Common myeloid progenitor, CD34-positive (primary cell): Measurements from ENCODE around the gene DISC1.

Experiments used
- CTCF ChIA-PET: fragments of 350-600 bp; sonication (Branson Sonifier 250); formaldehyde crosslinking; loops from one replicate; lab custom pipeline; 2021; ENCODE audit warnings: antibody characterized with exemption; lab: Charles Lee
- POLR2A ChIA-PET: fragments of 350-600 bp; sonication (Branson Sonifier 250); formaldehyde crosslinking; loops from one replicate; lab custom pipeline; 2021; ENCODE audit warnings: antibody characterized with exemption; lab: Charles Lee
- DNase-seq, 3 donors: peaks; one replicate each; pipeline versions ENCODE4 v3.0.0 to v3.0.0-alpha.2; 2013
- H3K27ac ChIP-seq, 2 experiments: 1 replicate in 1 of 2; 2 replicates in 1 of 2; pipeline ENCODE4 v1.7.0; 2013; ENCODE audit warnings: inconsistent platforms in 2 of 2, low read length in 2 of 2, mild to moderate bottlenecking in 2 of 2, low read depth in 1 of 2, moderate library complexity in 1 of 2; ENCODE audit not compliant: severe bottlenecking in 2 of 2, insufficient read depth in 1 of 2, poor library complexity in 1 of 2
- H3K27me3 ChIP-seq, 5 experiments: replicated peaks in 2 of 5; 1 replicate in 3 of 5; 2 replicates in 2 of 5; pipeline versions ENCODE4 v1.6.1 to v1.7.0; 2013; ENCODE audit warnings: low read length in 4 of 5, mild to moderate bottlenecking in 2 of 5, moderate library complexity in 2 of 5, inconsistent platforms in 1 of 5; ENCODE audit not compliant: insufficient read depth in 5 of 5, control insufficient read depth in 4 of 5
- H3K36me3 ChIP-seq, 4 experiments: 1 replicate in 2 of 4; 2 replicates in 2 of 4; pipeline versions ENCODE4 v1.6.1 to v1.7.0; 2013; ENCODE audit warnings: low read length in 3 of 4, control low read depth in 1 of 4, mild to moderate bottlenecking in 1 of 4; ENCODE audit not compliant: control insufficient read depth in 4 of 4, insufficient read depth in 4 of 4
- H3K4me1 ChIP-seq, 4 experiments: 1 replicate in 3 of 4; 2 replicates in 1 of 4; pipeline versions ENCODE4 v1.6.1 to v1.7.1; 2013; ENCODE audit warnings: low read length in 3 of 4, mild to moderate bottlenecking in 3 of 4, control low read depth in 1 of 4, inconsistent platforms in 1 of 4, moderate library complexity in 1 of 4; ENCODE audit not compliant: control insufficient read depth in 4 of 4, insufficient read depth in 4 of 4; ENCODE audit errors: control extremely low read depth in 1 of 4
- H3K4me3 ChIP-seq, 7 experiments: 1 replicate in 4 of 7; 2 replicates in 3 of 7; pipeline versions ENCODE4 v1.5.1 to v1.7.0; 2013; ENCODE audit warnings: mild to moderate bottlenecking in 7 of 7, low read length in 6 of 7, moderate library complexity in 6 of 7, inconsistent platforms in 2 of 7, low read depth in 2 of 7, control low read depth in 1 of 7; ENCODE audit not compliant: insufficient read depth in 4 of 7, control insufficient read depth in 1 of 7; ENCODE audit errors: extremely low read depth in 1 of 7
- H3K9me3 ChIP-seq, 5 experiments: 1 replicate in 4 of 5; 2 replicates in 1 of 5; pipeline versions ENCODE4 v1.6.1 to v1.7.1; 2013; ENCODE audit warnings: low read length in 4 of 5, mild to moderate bottlenecking in 2 of 5, inconsistent platforms in 1 of 5, low read depth in 1 of 5, moderate library complexity in 1 of 5; ENCODE audit not compliant: control insufficient read depth in 4 of 5, insufficient read depth in 2 of 5; ENCODE audit errors: control extremely low read depth in 1 of 5
- WGBS: methylation state at CpG from one replicate; pipeline ENCODE4 v1.1.5; 2013; ENCODE audit not compliant: insufficient coverage; 5-methylcytosine and 5-hydroxymethylcytosine counted together

The DISC1 gene

DNA sequence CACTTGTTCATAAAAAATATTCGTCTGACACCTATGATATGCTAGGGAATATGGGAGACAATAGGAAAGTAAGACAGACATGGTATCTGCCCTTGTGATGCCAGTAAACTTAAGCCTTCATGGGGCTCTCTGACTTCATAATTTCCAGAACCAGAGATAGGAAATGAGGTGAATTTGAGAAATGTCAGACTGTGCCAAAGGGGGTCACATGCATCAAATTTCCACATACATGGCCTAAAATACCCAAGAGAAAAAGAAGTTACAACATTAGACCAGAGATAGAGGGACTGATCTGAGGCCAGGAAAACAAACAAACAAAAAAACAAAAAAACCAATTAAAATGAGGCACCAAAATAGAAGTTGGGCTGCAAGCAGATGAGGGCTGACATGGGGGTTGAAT lies 75.7 kb downstream of the DISC1 start:
- ChIA-PET POLR2A (no interaction called here), CTCF (no interaction called here)
- H3K27ac ChIP-seq = no peak overlapping the region

DNA sequence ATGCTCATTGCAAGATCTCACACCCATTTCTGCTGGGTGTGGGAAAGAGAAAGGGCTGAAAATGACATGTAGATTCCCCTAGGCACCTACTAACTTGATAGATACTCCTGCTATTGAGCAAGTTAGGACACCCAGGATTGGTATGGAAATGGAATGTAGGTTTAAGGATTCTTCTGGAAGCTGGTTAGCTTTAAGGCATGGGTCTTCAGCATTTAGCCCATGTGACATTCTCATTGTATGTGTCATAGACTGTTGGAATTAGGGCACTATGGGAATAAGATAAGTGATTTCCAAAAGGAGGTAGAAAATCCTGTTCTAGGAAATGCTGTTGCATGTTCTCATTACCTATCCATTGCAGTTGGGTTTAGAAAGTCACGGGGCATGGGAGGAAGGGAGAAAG lies 76.2 kb downstream of the DISC1 start:
- Histone ChIP-seq H3K27ac (no peak overlapping the region), H3K9me3 (no peaks in the 10 kb centered on the region), H3K27me3 (no peaks in the 10 kb centered on the region), H3K36me3 (peaks cover 4 to 32% (median 19%) of the 10 kb centered on the region in 4 experiments), H3K4me3 (no peak overlapping the region), H3K4me1 (peaks cover 0 to 3% (median 1%) of the 10 kb centered on the region in 4 experiments)
- ChIA-PET CTCF (interaction anchor here (0.6 kb wide), 1 partner anchor 23 kb away, joined by 3 read pairs; no protein-coding TSS in a partner anchor), POLR2A (no interaction called here)
- no peak for DNase-seq
- 100% methylated on average over 1 of the region's 1 CpG for WGBS

More for the DNA sequence above, 75.7 kb downstream of the DISC1 start:
- DNase-seq = no peak
- no peaks in the 10 kb centered on the region for H3K9me3 ChIP-seq
- no CpG with 5 or more reads among the region's 1 CpG for WGBS
- no peaks in the 10 kb centered on the region for H3K27me3 ChIP-seq
- peaks cover 2 to 36% (median 19%) of the 10 kb centered on the region in 4 experiments for H3K36me3 ChIP-seq
- no peak overlapping the region for H3K4me3 ChIP-seq
- H3K4me1 ChIP-seq = peaks cover 0 to 3% (median 1%) of the 10 kb centered on the region in 4 experiments

DNA sequence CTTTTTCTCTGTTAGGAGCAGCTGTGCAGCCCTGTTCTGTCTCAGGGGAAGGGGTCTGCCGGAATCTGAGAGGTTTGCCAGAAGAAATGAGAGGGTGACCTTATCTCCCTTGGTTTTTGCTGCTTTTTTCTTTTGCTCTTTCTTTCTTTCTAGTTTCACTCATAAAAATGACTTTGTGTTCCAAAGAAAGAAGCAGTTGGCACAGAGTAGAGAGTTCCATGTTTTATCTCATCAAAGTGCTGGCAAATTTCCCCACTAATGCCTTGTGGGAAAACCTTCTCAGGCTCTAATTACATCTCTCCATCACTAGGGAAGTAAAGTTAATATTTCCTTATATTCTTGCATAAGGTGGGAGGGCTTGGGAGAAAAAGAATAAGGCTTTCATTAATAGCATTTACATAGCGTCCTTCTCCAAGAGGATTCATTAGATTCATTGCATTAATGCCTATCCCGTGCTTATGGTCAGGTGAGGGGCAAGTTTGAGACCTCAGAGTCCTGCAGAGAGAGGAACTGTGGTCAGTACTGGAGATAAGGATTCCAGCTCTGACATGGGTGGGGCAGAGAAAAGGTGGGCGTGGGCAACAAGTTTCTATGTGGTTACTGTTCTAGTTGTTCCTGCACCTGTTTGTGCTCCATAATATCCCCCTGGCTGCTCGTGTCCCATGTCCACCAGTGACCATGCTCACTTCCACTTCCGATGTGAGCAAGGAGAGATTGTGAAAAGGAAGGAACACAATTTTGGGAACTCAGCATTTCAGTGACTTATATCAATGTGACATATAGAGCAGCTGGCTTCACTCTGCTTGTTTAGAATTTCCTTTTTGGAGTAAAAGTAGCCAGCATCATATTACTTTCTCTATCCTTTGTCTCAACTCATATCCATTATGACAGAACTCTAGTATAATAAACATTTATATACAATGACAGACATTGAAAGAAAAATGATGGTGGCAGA lies 79.5 kb downstream of the DISC1 start:
- WGBS = 95% methylated on average over 3 of the region's 6 CpGs
- no peaks in the 10 kb centered on the region for H3K9me3 ChIP-seq
- H3K27me3 ChIP-seq = no peaks in the 10 kb centered on the region
- POLR2A ChIA-PET = no interaction called here
- H3K36me3 ChIP-seq = peaks cover 4 to 36% (median 17%) of the 10 kb centered on the region in 4 experiments
- H3K4me3 ChIP-seq = no peak overlapping the region
- CTCF ChIA-PET = no interaction called here
- no peak for DNase-seq
- H3K4me1 ChIP-seq = no peaks in the 10 kb centered on the region
- H3K27ac ChIP-seq = no peak overlapping the region

DNA sequence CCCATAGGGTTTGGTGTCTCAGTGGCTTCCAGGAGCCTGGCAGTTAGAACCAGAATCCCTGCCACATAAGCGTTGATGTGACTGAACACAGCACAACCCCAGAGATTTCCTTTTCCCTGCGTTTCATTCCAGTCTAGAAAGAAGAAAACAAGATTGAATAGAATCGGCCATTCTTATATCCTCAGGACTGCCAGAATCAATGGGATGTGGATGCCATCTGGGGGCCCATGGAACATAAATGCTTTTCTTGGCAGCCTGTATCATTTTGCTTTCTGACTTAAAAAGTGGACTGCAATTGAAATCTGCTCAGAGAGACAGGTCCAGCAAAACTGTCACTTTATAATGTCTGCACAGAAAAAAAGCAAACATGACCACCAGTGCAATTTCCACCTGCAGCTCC lies 80.3 kb downstream of the DISC1 start:
- DNase-seq = no peak
- CTCF ChIA-PET = no interaction called here
- H3K4me1 ChIP-seq = no peaks in the 10 kb centered on the region
- H3K4me3 ChIP-seq = no peak overlapping the region
- no peaks in the 10 kb centered on the region for H3K9me3 ChIP-seq
- 100% methylated on average over 2 of the region's 3 CpGs for WGBS
- POLR2A ChIA-PET = no interaction called here
- peaks cover 4 to 36% (median 17%) of the 10 kb centered on the region in 4 experiments for H3K36me3 ChIP-seq
- no peak overlapping the region for H3K27ac ChIP-seq
- H3K27me3 ChIP-seq = no peaks in the 10 kb centered on the region

DNA sequence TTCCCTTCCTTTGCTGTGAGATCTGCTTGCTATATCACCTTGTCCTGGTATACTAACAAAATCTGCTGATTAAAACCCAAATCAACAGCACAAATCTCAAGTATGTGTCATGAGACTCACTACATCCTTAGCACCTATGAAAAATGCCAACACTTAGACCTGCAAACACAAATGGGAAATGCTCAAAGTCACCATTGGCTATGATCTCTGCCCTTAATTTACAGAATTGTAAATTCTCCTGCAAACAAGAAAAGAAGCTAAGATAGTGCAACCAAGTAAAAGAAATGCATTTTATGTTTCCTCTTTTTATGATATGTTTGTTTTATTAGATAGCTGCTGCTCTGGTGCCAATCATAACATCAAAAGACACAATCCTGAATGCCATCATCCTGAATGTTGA lies 80.8 kb downstream of the DISC1 start:
- H3K4me1 ChIP-seq = no peaks in the 10 kb centered on the region
- no peak overlapping the region for H3K4me3 ChIP-seq
- DNase-seq = no peak
- H3K27me3 ChIP-seq = no peaks in the 10 kb centered on the region
- ChIA-PET POLR2A (no interaction called here), CTCF (no interaction called here)
- H3K36me3 ChIP-seq = peaks cover 4 to 37% (median 17%) of the 10 kb centered on the region in 4 experiments
- no peak overlapping the region for H3K27ac ChIP-seq
- no peaks in the 10 kb centered on the region for H3K9me3 ChIP-seq

DNA sequence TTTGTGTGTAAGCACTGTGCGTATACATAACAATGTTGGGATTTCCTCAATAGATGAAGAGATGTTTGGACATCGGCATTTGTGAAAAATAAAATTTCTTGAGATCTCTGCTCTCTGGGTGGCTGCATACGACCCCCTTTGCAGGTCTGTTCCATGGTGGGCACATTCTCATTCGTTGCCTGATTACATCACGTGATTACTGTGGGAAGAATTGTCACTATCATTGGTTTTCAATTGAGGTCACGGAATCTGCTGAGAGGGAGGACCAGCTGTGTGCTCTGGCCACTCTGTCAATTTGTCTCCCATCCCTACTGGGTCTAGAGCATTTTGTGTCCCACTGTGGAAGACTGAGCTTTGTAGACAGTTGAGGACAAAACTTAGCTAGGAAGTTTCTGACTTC lies 81.8 kb downstream of the DISC1 start:
- CTCF ChIA-PET = interaction anchor here (1.6 kb wide), 1 partner anchor 97 kb away, joined by 4 read pairs; no protein-coding TSS in a partner anchor
- 98% methylated on average over 6 of the region's 6 CpGs for WGBS
- POLR2A ChIA-PET = interaction anchor here (0.7 kb wide), 1 partner anchor 22 kb away, joined by 3 read pairs; no protein-coding TSS in a partner anchor

GRCh38 chr1:231714440-231714839 lies 87.8 kb downstream of the DISC1 start:
- CTCF ChIA-PET = interaction anchor here (1.2 kb wide), 1 partner anchor 14 kb away, joined by 3 read pairs; no protein-coding TSS in a partner anchor
- no peaks in the 10 kb centered on the region for H3K9me3 ChIP-seq
- no peak for DNase-seq
- no peak overlapping the region for H3K4me3 ChIP-seq
- no peaks in the 10 kb centered on the region for H3K4me1 ChIP-seq
- H3K27ac ChIP-seq = no peak overlapping the region
- H3K27me3 ChIP-seq = no peaks in the 10 kb centered on the region
- peaks cover 0 to 10% (median 6%) of the 10 kb centered on the region in 4 experiments for H3K36me3 ChIP-seq
- POLR2A ChIA-PET = no interaction called here

More for the DNA sequence above, 81.8 kb downstream of the DISC1 start:
- Histone ChIP-seq H3K27ac (no peak overlapping the region), H3K4me3 (no peak overlapping the region), H3K9me3 (no peaks in the 10 kb centered on the region), H3K36me3 (peaks cover 4 to 31% (median 14%) of the 10 kb centered on the region in 4 experiments), H3K27me3 (no peaks in the 10 kb centered on the region), H3K4me1 (no peaks in the 10 kb centered on the region)
- DNase-seq = no peak
